GM19238 (cell line): ENCODE data around the gene PHACTR3.

Source experiments
- DNase-seq: peaks from one replicate; pipeline ENCODE4 v3.0.0; 2011; ENCODE audit warnings: low spot score; ENCODE audit not compliant: insufficient read length

Gene PHACTR3

GRCh38 chr20:59668926-59669850, 64.8 kb downstream of the PHACTR3 start:
- no peak for DNase-seq

GRCh38 chr20:59670786-59671492, 66.6 kb downstream of the PHACTR3 start:
- DNase-seq, result no peak

GRCh38 chr20:59671661-59672471, 67.5 kb downstream of the PHACTR3 start:
- DNase-seq, result no peak

GRCh38 chr20:59672576-59672975, 68.2 kb downstream of the PHACTR3 start:
- no peak for DNase-seq

GRCh38 chr20:59673288-59673997, 69.1 kb downstream of the PHACTR3 start:
- DNase-seq, result no peak

- DNase-seq, result no peak
Observed at GRCh38 chr20:59673998-59674445, 69.7 kb downstream of the PHACTR3 start.

GRCh38 chr20:59676126-59676850, 71.9 kb downstream of the PHACTR3 start:
- no peak for DNase-seq

- DNase-seq, result no peak
Observed at GRCh38 chr20:59676851-59677182, 72.5 kb downstream of the PHACTR3 start.

- DNase-seq, result no peak
Observed at GRCh38 chr20:59677586-59677985, 73.2 kb downstream of the PHACTR3 start.

- no peak for DNase-seq
Observed at GRCh38 chr20:59678288-59678687, 73.9 kb downstream of the PHACTR3 start.

GRCh38 chr20:59678951-59679350, 74.6 kb downstream of the PHACTR3 start:
- no peak for DNase-seq

GRCh38 chr20:59680148-59680650, 75.9 kb downstream of the PHACTR3 start:
- no peak for DNase-seq

- DNase-seq, result no peak
Observed at GRCh38 chr20:59680852-59681251, 76.5 kb downstream of the PHACTR3 start.

GRCh38 chr20:59682603-59683002, 78.3 kb downstream of the PHACTR3 start:
- DNase-seq, result no peak

- no peak for DNase-seq
Observed at GRCh38 chr20:59683181-59683580, 78.8 kb downstream of the PHACTR3 start.

- no peak for DNase-seq
Observed at GRCh38 chr20:59684685-59685242, 80.4 kb downstream of the PHACTR3 start.

- no peak for DNase-seq
Observed at GRCh38 chr20:59686404-59687346, 82.3 kb downstream of the PHACTR3 start.

- DNase-seq, result no peak
Observed at GRCh38 chr20:59688356-59688755, 84.0 kb downstream of the PHACTR3 start.

- DNase-seq, result no peak
Observed at GRCh38 chr20:59688999-59689398, 84.7 kb downstream of the PHACTR3 start.
